Liver (tissue), 3 donors: Measurements from ENCODE around the gene ABCC5.

ENCODE experiments used
- FOXA1 ChIP-seq: IDR thresholded peaks from 2 replicates; pipeline ENCODE4 v1.6.1; 2016; ENCODE audit warnings: antibody characterized with exemption
- GABPA ChIP-seq, 2 donors: IDR thresholded peaks in 1 of 2; conservative IDR thresholded peaks in 1 of 2; 2 replicates each; pipeline ENCODE4 v1.6.1; 2016; ENCODE audit warnings: antibody characterized with exemption in 2 of 2, mild to moderate bottlenecking in 1 of 2, moderate library complexity in 1 of 2
- RAD21 ChIP-seq, 2 donors: IDR thresholded peaks; 2 replicates each; pipeline ENCODE4 v1.6.1; 2016; ENCODE audit warnings: antibody characterized with exemption in 2 of 2, mild to moderate bottlenecking in 2 of 2
- TAF1 ChIP-seq: conservative IDR thresholded peaks from 2 replicates; pipeline ENCODE4 v1.6.1; 2016; ENCODE audit warnings: antibody characterized with exemption, mild to moderate bottlenecking
- TF ChIP-seq, protein P1 (sequence below): fragments of 150-350 bp; IDR thresholded peaks from 2 replicates; pipeline ENCODE4 v1.5.1; 2017; ENCODE audit warnings: improper control_type of control experiment, low read depth, low read length; ENCODE audit not compliant: missing input control
- TF ChIP-seq, protein P2 (sequence below): IDR thresholded peaks from 2 replicates; pipeline ENCODE4 v1.6.1; 2016; ENCODE audit warnings: antibody characterized with exemption
- TF ChIP-seq, protein P3 (sequence below): IDR thresholded peaks from 2 replicates; pipeline ENCODE4 v1.6.1; 2016; ENCODE audit warnings: antibody characterized with exemption, mild to moderate bottlenecking
- donor health status: healthy.
- donor health status: healthy.

DNA sequence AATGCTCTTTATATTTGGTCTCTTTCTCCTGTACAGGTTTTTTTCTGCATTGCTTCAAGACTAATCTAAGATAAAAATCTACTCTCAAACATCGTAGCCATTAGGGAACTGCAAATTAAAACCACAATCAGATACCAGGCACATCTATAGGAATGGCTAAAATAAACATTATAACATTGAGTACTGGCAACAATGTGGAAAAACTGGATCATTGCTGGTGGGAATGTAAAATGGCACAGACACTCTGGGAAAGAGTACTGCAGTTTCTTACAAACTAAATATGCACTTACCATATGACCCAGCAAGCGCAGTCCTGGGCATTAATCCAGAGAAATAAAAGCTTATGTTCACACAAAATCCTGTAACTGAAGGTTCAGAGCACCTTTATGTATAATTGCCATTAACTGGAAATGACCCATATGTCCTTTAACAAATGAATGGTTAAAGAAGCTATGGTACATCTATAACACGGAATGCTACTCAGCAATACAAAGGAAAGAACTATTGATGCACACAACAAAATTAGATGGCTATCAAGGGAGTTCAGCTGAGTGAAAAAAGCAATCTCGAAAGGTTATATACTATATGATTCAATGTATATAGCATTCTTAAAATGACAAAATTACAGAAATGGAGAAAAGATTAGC is 6.3 kb downstream of the ABCC5 start:
- TF ChIP-seq, protein P1, sequence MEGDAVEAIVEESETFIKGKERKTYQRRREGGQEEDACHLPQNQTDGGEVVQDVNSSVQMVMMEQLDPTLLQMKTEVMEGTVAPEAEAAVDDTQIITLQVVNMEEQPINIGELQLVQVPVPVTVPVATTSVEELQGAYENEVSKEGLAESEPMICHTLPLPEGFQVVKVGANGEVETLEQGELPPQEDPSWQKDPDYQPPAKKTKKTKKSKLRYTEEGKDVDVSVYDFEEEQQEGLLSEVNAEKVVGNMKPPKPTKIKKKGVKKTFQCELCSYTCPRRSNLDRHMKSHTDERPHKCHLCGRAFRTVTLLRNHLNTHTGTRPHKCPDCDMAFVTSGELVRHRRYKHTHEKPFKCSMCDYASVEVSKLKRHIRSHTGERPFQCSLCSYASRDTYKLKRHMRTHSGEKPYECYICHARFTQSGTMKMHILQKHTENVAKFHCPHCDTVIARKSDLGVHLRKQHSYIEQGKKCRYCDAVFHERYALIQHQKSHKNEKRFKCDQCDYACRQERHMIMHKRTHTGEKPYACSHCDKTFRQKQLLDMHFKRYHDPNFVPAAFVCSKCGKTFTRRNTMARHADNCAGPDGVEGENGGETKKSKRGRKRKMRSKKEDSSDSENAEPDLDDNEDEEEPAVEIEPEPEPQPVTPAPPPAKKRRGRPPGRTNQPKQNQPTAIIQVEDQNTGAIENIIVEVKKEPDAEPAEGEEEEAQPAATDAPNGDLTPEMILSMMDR: no peak
- TF ChIP-seq RAD21 (IDR thresholded peaks at IDR 0.05) (no peak), GABPA (IDR thresholded peaks at IDR 0.05 in 1 of 2, conservative IDR thresholded peaks at IDR 0.05 in 1 of 2) (no peak), TAF1 (no peak), FOXA1 (no peak)
- TF ChIP-seq, protein P2, sequence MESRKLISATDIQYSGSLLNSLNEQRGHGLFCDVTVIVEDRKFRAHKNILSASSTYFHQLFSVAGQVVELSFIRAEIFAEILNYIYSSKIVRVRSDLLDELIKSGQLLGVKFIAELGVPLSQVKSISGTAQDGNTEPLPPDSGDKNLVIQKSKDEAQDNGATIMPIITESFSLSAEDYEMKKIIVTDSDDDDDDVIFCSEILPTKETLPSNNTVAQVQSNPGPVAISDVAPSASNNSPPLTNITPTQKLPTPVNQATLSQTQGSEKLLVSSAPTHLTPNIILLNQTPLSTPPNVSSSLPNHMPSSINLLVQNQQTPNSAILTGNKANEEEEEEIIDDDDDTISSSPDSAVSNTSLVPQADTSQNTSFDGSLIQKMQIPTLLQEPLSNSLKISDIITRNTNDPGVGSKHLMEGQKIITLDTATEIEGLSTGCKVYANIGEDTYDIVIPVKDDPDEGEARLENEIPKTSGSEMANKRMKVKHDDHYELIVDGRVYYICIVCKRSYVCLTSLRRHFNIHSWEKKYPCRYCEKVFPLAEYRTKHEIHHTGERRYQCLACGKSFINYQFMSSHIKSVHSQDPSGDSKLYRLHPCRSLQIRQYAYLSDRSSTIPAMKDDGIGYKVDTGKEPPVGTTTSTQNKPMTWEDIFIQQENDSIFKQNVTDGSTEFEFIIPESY: no peak
- TF ChIP-seq, protein P3, sequence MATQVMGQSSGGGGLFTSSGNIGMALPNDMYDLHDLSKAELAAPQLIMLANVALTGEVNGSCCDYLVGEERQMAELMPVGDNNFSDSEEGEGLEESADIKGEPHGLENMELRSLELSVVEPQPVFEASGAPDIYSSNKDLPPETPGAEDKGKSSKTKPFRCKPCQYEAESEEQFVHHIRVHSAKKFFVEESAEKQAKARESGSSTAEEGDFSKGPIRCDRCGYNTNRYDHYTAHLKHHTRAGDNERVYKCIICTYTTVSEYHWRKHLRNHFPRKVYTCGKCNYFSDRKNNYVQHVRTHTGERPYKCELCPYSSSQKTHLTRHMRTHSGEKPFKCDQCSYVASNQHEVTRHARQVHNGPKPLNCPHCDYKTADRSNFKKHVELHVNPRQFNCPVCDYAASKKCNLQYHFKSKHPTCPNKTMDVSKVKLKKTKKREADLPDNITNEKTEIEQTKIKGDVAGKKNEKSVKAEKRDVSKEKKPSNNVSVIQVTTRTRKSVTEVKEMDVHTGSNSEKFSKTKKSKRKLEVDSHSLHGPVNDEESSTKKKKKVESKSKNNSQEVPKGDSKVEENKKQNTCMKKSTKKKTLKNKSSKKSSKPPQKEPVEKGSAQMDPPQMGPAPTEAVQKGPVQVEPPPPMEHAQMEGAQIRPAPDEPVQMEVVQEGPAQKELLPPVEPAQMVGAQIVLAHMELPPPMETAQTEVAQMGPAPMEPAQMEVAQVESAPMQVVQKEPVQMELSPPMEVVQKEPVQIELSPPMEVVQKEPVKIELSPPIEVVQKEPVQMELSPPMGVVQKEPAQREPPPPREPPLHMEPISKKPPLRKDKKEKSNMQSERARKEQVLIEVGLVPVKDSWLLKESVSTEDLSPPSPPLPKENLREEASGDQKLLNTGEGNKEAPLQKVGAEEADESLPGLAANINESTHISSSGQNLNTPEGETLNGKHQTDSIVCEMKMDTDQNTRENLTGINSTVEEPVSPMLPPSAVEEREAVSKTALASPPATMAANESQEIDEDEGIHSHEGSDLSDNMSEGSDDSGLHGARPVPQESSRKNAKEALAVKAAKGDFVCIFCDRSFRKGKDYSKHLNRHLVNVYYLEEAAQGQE: no peak
